Transverse colon (tissue), 3 donors: Measurements from ENCODE around the gene LPIN1.

Experiments
- POLR2A ChIP-seq: fragments of 450-650 bp; IDR thresholded peaks from one replicate; pipeline ENCODE4 v1.6.1; 2016; ENCODE audit warnings: antibody characterized with exemption, mild to moderate bottlenecking, moderate library complexity
- TF ChIP-seq, protein P1 (sequence below), 5 experiments: fragments of 200-600 bp in 3 of 5; fragments of 450-650 bp in 2 of 5; sonication (generic) in 3 of 5; IDR thresholded peaks; 1 replicate in 2 of 5; 2 replicates in 3 of 5; pipeline ENCODE4 v1.5.1; 2016 to 2017; ENCODE audit warnings: antibody characterized with exemption in 5 of 5, inconsistent platforms in 3 of 5, mild to moderate bottlenecking in 2 of 5, moderate library complexity in 1 of 5

DNA sequence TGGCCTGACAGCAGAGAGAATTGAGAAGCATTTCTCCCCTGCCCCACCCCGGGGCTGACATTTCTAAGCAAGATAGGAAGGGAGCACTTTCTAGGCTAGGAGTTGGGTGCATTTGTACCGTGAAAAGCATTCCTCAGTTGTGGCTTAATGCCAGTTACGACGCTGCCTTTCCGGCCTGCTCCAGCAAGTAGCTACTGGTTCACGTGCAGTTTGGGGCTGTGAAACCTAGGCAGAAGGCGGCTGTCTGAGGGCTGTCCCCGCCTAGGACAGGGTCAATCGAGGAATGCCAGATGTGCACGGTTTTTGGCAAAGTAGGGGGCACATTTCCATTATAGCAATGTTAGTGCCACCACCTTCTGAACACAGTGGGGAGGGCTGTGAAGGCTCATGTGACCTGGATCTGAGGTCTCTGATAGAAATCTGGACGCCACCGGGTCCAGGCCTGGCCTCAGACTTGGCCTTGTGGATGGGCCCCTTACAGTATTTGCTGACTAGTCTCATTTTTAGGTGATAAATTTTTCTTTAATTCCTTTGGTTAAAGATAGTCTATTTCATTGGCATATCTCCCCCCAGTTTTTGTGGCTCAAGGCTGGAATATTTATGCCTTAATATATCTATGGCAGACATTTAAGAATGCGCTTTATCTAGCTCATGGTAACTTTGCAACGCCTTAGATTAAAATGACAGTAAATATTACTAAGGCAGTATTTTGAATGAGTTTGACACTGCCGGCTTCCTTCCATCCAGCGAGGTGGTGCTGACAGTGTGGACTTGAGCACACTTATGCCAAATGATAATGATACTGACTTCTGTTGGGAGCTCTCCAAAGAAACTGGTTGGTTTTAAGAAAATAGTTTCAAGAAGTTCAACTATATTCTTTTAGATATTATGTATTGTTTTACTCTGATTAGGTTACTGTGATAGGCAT, 78.7 kb downstream of the LPIN1 start:
- TF ChIP-seq, protein P1, sequence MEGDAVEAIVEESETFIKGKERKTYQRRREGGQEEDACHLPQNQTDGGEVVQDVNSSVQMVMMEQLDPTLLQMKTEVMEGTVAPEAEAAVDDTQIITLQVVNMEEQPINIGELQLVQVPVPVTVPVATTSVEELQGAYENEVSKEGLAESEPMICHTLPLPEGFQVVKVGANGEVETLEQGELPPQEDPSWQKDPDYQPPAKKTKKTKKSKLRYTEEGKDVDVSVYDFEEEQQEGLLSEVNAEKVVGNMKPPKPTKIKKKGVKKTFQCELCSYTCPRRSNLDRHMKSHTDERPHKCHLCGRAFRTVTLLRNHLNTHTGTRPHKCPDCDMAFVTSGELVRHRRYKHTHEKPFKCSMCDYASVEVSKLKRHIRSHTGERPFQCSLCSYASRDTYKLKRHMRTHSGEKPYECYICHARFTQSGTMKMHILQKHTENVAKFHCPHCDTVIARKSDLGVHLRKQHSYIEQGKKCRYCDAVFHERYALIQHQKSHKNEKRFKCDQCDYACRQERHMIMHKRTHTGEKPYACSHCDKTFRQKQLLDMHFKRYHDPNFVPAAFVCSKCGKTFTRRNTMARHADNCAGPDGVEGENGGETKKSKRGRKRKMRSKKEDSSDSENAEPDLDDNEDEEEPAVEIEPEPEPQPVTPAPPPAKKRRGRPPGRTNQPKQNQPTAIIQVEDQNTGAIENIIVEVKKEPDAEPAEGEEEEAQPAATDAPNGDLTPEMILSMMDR (IDR thresholded peaks at IDR 0.05): no peak
- TF ChIP-seq POLR2A: no peak
